OCI-LY3 (cell line): ENCODE measurements around the gene CCDC85A.

Source experiments
- CTCF ChIP-seq: fragments of 200-600, 300-600 bp; sonication (generic); IDR thresholded peaks from 2 replicates; pipeline ENCODE4 v1.5.1; 2014; ENCODE audit warnings: antibody characterized with exemption, low read length, low read depth
- EZH2phosphoT487 ChIP-seq: fragments of 200-600 bp; shearing (Covaris generic); IDR thresholded peaks from 2 replicates; pipeline ENCODE4 v1.6.1; 2018; ENCODE audit warnings: antibody characterized with exemption, mixed run types, low read depth

DNA sequence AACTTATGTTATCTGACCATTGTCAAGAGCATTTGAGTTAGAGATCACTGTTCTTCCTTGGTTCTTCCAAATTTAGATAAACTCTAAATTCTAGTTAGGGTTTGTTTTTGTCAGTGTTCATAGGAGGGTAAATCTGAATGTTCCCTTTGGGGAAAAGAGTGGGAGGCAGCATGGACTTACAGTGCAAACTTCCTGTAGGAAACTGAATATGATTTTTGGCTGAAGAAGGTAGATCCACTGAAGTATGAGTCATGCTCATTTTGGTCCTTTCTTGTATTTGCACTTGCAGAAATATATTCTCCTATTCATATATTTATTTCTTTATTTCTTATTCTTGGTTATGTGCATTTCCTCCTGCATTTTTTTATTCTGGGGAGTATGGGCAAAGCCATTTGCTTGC, 27.3 kb downstream of the CCDC85A start:
- TF ChIP-seq CTCF (no peak), EZH2phosphoT487 (no peak)
